HEK293T (cell line): Measurements from ENCODE around the gene LIG3.
A peak's percentile ranks its signal among the peaks of the same experiment; 100 is the strongest.
"Not testable (repeated sequence)": the region's sequence is repeated elsewhere in the genome, so short reads cannot be mapped to it uniquely, and the experiment has no call there.

Source experiments
- CTCF ChIA-PET: fragments of 350-600 bp; formaldehyde crosslinking; extraction: SDS; loops from one replicate; lab custom pipeline; 2021; ENCODE audit warnings: antibody characterized with exemption, inconsistent platforms; lab: Yijun Ruan, JAX
- POLR2A ChIA-PET: fragments of 350-600 bp; formaldehyde crosslinking; extraction: SDS; loops from one replicate; lab custom pipeline; 2020; ENCODE audit warnings: antibody characterized with exemption, inconsistent platforms; lab: Yijun Ruan, JAX
- DNase-seq: peaks from one replicate; pipeline ENCODE4 v3.0.0; 2012; ENCODE audit warnings: mixed read lengths; ENCODE audit errors: extremely low spot score
- ARNT ChIP-seq: fragments of 450-650 bp; IDR thresholded peaks from 2 replicates; pipeline ENCODE4 v1.6.1; 2017; ENCODE audit warnings: mild to moderate bottlenecking
- BHLHE40 ChIP-seq: fragments of 450-650 bp; IDR thresholded peaks from 2 replicates; pipeline ENCODE4 v1.6.1; 2016; ENCODE audit warnings: mild to moderate bottlenecking, moderate library complexity, borderline replicate concordance
- CTBP1 ChIP-seq: fragments of 450-650 bp; IDR thresholded peaks from 2 replicates; pipeline ENCODE4 v1.6.1; 2016; ENCODE audit warnings: borderline replicate concordance
- ELF4 ChIP-seq: fragments of 450-650 bp; IDR thresholded peaks from 2 replicates; pipeline ENCODE4 v1.6.1; 2017; ENCODE audit warnings: antibody characterized with exemption
- FOXA1 ChIP-seq: fragments of 450-650 bp; IDR thresholded peaks from 2 replicates; pipeline ENCODE4 v1.6.1; 2016; ENCODE audit warnings: mild to moderate bottlenecking
- FOXK2 ChIP-seq: fragments of 450-650 bp; IDR thresholded peaks from 2 replicates; pipeline ENCODE4 v1.6.1; 2016; ENCODE audit warnings: mild to moderate bottlenecking
- FOXM1 ChIP-seq: fragments of 450-650 bp; IDR thresholded peaks from 2 replicates; pipeline ENCODE4 v1.6.1; 2017; ENCODE audit warnings: mild to moderate bottlenecking, borderline replicate concordance
- HDGF ChIP-seq: fragments of 450-650 bp; IDR thresholded peaks from 2 replicates; pipeline ENCODE4 v1.6.1; 2017; ENCODE audit warnings: antibody characterized with exemption, borderline replicate concordance
- L3MBTL2 ChIP-seq: fragments of 450-650 bp; conservative IDR thresholded peaks from 2 replicates; pipeline ENCODE4 v1.6.1; 2016; ENCODE audit warnings: mild to moderate bottlenecking
- LEF1 ChIP-seq: fragments of 450-650 bp; IDR thresholded peaks from 2 replicates; pipeline ENCODE4 v1.6.1; 2017; ENCODE audit warnings: mild to moderate bottlenecking, borderline replicate concordance
- NFRKB ChIP-seq: fragments of 450-650 bp; IDR thresholded peaks from 2 replicates; pipeline ENCODE4 v1.6.1; 2016; ENCODE audit warnings: mild to moderate bottlenecking, moderate library complexity
- PKNOX1 ChIP-seq: fragments of 450-650 bp; IDR thresholded peaks from 2 replicates; pipeline ENCODE4 v1.6.1; 2016
- SP1 ChIP-seq: fragments of 450-650 bp; IDR thresholded peaks from 2 replicates; pipeline ENCODE4 v1.6.1; 2017
- SUZ12 ChIP-seq: fragments of 450-650 bp; IDR thresholded peaks from 2 replicates; pipeline ENCODE4 v1.6.1; 2016; ENCODE audit warnings: mild to moderate bottlenecking
- TARDBP ChIP-seq: fragments of 450-650 bp; IDR thresholded peaks from 2 replicates; pipeline ENCODE4 v1.6.1; 2016
- ZNF384 ChIP-seq: fragments of 450-650 bp; IDR thresholded peaks from 2 replicates; pipeline ENCODE4 v1.6.1; 2016

LIG3 gene

DNA sequence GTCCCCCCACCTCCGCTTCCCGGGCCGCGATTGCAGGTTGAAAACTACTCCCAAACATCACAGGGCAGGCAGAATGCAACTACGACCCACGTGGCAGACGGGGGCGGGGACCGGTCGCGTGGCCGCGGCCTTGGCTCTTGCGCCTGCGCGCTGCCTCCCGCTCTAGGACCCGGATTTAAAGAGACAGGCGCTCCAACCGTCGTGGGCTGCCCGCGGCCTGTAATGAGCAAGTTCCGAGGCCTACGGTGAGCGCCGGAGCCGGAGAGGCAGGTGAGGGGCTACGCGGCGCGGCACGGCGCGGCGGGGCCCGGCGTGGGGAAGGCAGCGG is at the start of gene LIG3:
LIG3 (plus strand) TSS at position 160 of the 328 bp plus-strand sequence. CDS start 2,494 bp downstream, outside the sequence.
- peak; percentile 85 for DNase-seq
- ChIA-PET CTCF (interaction anchor here (0.7 to 1.2 kb wide), 2 partner anchors 438 to 554 kb away, joined by 3 read pairs; no protein-coding TSS in a partner anchor), POLR2A (interaction anchor here (0.9 to 3.8 kb wide), 8 partner anchors 11 to 394 kb away, joined by 3 to 21 read pairs (median 4); partner anchors contain the start of genes CCT6B, RFFL, SLFN11 and ZNF830)
- TF ChIP-seq ZNF384 (no peak), L3MBTL2 (peak; percentile 83)

GRCh38 chr17:34950780-34951179 is 29.5 kb upstream of the LIG3 start:
- CTCF ChIA-PET, DNase-seq: not testable (repeated sequence)
- POLR2A ChIA-PET = interaction anchor here (1.5 kb wide), 1 partner anchor 10 kb away, joined by 3 read pairs; the partner anchor contains the start of gene CCT6B

- no peak for TF ChIP-seq FOXA1
- no peak for TF ChIP-seq NFRKB
- no peak for TF ChIP-seq TARDBP
- no peak for TF ChIP-seq FOXK2
- TF ChIP-seq HDGF = no peak
- no peak for TF ChIP-seq PKNOX1
- no peak for TF ChIP-seq L3MBTL2
- TF ChIP-seq ELF4 = no peak
- TF ChIP-seq SP1 = no peak
- TF ChIP-seq ZNF384 = no peak
- no peak for TF ChIP-seq SUZ12
- TF ChIP-seq CTBP1 = no peak
- TF ChIP-seq FOXM1 = no peak
- DNase-seq = no peak
- POLR2A ChIA-PET = no interaction called here
- CTCF ChIA-PET = no interaction called here
These were observed 21.9 kb upstream of the LIG3 start for GRCh38 chr17:34958438-34958837.

GRCh38 chr17:34961093-34961911 is 19.0 kb upstream of the LIG3 start, which contains the start of the genes CCT6B and ZNF830:
TSS of gene CCT6B (minus strand) at chr17:34961460. CDS start at chr17:34961393, 67 bp downstream.
TSS of gene ZNF830 (plus strand) at chr17:34961540. CDS start at chr17:34961567, 27 bp downstream.
- peak; percentile 79 for TF ChIP-seq L3MBTL2
- TF ChIP-seq ZNF384 = peak; percentile 94
- TF ChIP-seq ELF4 = peak; percentile 49
- 0 out of 2 replicates have a peak, but pooled peaks have one; percentile 39 for TF ChIP-seq NFRKB
- TF ChIP-seq FOXA1 = no peak
- no peak for TF ChIP-seq PKNOX1
- peak; percentile 88 for DNase-seq
- CTCF ChIA-PET = no interaction called here
- POLR2A ChIA-PET = interaction anchor here (0.5 to 1.7 kb wide), 7 partner anchors 11 to 26 kb away, joined by 3 to 16 read pairs (median 5); no protein-coding TSS in a partner anchor

DNA sequence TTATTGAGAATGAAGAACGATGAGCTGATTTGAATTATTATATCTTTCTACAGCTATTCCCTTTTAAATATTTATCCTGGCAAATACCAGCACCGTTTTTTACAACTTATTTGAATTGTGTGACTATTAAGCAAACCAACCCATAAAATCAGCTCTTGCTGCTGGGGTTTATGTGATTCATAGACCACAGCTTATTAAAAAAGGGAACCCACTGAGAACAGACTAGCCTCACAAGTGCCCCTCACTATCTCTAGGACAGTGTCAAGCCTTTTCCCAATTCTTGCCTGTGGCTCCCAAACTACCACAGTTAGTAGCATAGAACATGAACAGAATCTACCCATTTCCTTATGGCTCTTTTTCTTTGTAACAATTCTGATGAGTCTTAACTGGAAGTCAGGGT is 6.1 kb upstream of the LIG3 start:
- TF ChIP-seq FOXM1 (no peak), NFRKB (no peak), ZNF384 (no peak), HDGF (no peak), FOXA1 (no peak), PKNOX1 (no peak), BHLHE40 (no peak), FOXK2 (no peak), ELF4 (no peak), SUZ12 (no peak), TARDBP (no peak), LEF1 (no peak), CTBP1 (no peak), SP1 (no peak), ARNT (no peak), L3MBTL2 (no peak)
- DNase-seq = no peak
- CTCF ChIA-PET = no interaction called here
- POLR2A ChIA-PET = interaction anchor here (1.4 to 2.1 kb wide), 2 partner anchors 9 to 13 kb away, joined by 9 to 11 read pairs; partner anchors contain the start of genes CCT6B and ZNF830

DNA sequence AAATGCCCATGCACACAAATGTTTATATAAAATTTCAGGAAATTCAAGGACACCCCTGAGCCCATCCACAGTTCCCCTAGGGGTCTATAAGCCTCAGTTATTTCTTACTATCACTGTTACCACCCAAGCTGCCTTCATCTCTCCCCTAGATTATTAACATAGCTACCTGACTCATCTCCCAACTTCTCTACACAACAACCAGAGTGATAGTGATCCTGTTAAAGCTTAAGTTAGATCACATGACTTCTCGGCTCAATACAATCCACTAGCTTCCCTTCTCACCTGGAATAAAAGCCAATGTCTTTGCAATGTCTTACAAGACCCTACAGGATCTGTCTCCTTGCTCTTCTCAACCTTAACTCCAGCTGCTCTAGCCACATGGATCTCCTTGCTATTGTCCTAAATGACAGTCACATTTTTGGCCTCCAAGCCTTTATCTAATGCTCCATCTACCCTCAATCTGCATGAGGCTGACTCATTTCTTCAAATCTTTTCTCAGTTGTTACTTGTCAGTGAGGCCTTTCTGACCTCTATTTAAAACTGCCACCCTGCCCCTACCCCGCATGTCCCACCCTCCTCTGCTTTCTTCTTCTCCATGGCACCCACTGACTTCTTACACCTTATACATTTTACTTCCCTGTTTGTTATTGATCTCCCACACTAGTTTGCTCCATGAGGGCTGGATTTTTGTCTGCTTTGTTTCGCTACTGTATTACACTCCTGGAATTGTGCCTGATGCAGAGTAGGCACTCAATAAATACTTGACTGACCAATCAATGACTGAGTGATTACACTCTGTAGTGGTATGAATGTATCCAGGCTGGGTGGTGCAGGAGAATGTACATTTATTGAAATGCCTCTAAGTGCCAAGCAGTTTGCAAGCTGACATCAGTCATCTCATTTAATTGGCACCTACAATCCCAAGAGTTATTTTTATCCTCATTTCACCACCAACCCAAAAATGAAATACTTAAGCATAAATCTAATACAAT is 5.2 kb upstream of the LIG3 start:
- ChIA-PET CTCF (no interaction called here), POLR2A (interaction anchor here (0.7 to 2.1 kb wide), 3 partner anchors 10 to 428 kb away, joined by 5 to 11 read pairs (median 9); partner anchors contain the start of genes CCT6B and ZNF830)
- no peak for DNase-seq
- TF ChIP-seq TARDBP (no peak), LEF1 (no peak), NFRKB (no peak), BHLHE40 (no peak)
